Esophagus squamous epithelium (tissue), 5 donors: ENCODE results near the gene ADI1. TPM values are rescaled to one million over a fixed set of nuclear protein-coding genes. Genes with fewer than 3 reads are reported as not detected.

Experiments used
- DNase-seq: peaks from one replicate; lab custom pipeline; 2025; lab: John Stamatoyannopoulos, UW
- H3K27ac ChIP-seq, 4 donors: fragments of 200-600 bp; sonication (generic); one replicate each; pipeline ENCODE4 v1.5.1; 2016 to 2019; ENCODE audit warnings: mild to moderate bottlenecking in 1 of 4
- H3K27me3 ChIP-seq, 4 donors: fragments of 200-600 bp; sonication (generic); 1 replicate in 3 of 4; 2 replicates in 1 of 4; pipeline versions ENCODE4 v1.5.1 to v1.6.0; 2017 to 2021; ENCODE audit warnings: antibody characterized with exemption in 1 of 4
- H3K36me3 ChIP-seq, 3 donors: fragments of 200-600 bp; sonication (generic); one replicate each; pipeline ENCODE4 v1.5.1; 2016 to 2019
- H3K4me1 ChIP-seq, 3 donors: fragments of 200-600 bp; sonication (generic); one replicate each; pipeline ENCODE4 v1.5.1; 2017 to 2019
- H3K4me3 ChIP-seq, 4 donors: fragments of 200-600 bp; sonication (generic); 1 replicate in 3 of 4; 2 replicates in 1 of 4; pipeline ENCODE4 v1.5.1; 2016 to 2019; ENCODE audit warnings: mild to moderate bottlenecking in 2 of 4, moderate library complexity in 1 of 4
- H3K9me3 ChIP-seq, 3 donors: fragments of 200-600 bp; sonication (generic); one replicate each; pipeline ENCODE4 v1.5.1; 2016 to 2019
- POLR2A ChIP-seq, 4 donors: fragments of 450-650 bp; IDR thresholded peaks; one replicate each; pipeline ENCODE4 v1.6.1; 2017; ENCODE audit warnings: antibody characterized with exemption in 4 of 4, mild to moderate bottlenecking in 4 of 4, moderate library complexity in 3 of 4
- WGBS, 2 donors: methylation state at CpG; one replicate each; pipeline ENCODE4 v1.1.5; 2018; 5-methylcytosine and 5-hydroxymethylcytosine counted together
- intact Hi-C: fragments of 100-400 bp; cut with DNase I; formaldehyde crosslinking; loops from one replicate; pipeline ENCODE4 v1.15.0; 2022
- total RNA-seq, 4 donors: library from RNA; depleted of rRNA; stranded (reverse); fragments of >200 nt; gene quantifications; one replicate each; pipeline ENCODE4 v1.1.0, GENCODE V29; 2016
- TF ChIP-seq, protein P1 (sequence below), 6 experiments: fragments of 450-650 bp in 4 of 6; fragments of 200-600 bp in 2 of 6; sonication (generic) in 2 of 6; IDR thresholded peaks; one replicate each; pipeline ENCODE4 v1.5.1; 2016 to 2019; ENCODE audit warnings: antibody characterized with exemption in 6 of 6, mild to moderate bottlenecking in 4 of 6, moderate library complexity in 4 of 6
- donor health status: DM: yes; HTN: yes; CAD: no.

The ADI1 gene
- total RNA-seq, 4 donors from 2014 or later = 33.3 to 73.6 (median 54.9) TPM

GRCh38 chr2:3469486-3469885 lies 49.8 kb downstream of the ADI1 start:
- Histone ChIP-seq H3K27me3 (no peaks in the 10 kb centered on the region), H3K4me3 (no peak overlapping the region), H3K9me3 (no peaks in the 10 kb centered on the region), H3K4me1 (no peaks in the 10 kb centered on the region), H3K36me3 (peaks cover 11 to 100% (median 20%) of the 10 kb centered on the region in 3 donors), H3K27ac (peak overlapping the region in 1 of 4 donors; percentile 10)
- DNase-seq = no peak
- WGBS, 2 donors = 87 to 100% methylated on average over 4 of the region's 7 CpGs
- intact Hi-C loops = no loop called here
- TF ChIP-seq POLR2A (IDR thresholded peaks at IDR 0.05) = no peak
- TF ChIP-seq, protein P1, sequence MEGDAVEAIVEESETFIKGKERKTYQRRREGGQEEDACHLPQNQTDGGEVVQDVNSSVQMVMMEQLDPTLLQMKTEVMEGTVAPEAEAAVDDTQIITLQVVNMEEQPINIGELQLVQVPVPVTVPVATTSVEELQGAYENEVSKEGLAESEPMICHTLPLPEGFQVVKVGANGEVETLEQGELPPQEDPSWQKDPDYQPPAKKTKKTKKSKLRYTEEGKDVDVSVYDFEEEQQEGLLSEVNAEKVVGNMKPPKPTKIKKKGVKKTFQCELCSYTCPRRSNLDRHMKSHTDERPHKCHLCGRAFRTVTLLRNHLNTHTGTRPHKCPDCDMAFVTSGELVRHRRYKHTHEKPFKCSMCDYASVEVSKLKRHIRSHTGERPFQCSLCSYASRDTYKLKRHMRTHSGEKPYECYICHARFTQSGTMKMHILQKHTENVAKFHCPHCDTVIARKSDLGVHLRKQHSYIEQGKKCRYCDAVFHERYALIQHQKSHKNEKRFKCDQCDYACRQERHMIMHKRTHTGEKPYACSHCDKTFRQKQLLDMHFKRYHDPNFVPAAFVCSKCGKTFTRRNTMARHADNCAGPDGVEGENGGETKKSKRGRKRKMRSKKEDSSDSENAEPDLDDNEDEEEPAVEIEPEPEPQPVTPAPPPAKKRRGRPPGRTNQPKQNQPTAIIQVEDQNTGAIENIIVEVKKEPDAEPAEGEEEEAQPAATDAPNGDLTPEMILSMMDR (IDR thresholded peaks at IDR 0.05) = no peak

DNA sequence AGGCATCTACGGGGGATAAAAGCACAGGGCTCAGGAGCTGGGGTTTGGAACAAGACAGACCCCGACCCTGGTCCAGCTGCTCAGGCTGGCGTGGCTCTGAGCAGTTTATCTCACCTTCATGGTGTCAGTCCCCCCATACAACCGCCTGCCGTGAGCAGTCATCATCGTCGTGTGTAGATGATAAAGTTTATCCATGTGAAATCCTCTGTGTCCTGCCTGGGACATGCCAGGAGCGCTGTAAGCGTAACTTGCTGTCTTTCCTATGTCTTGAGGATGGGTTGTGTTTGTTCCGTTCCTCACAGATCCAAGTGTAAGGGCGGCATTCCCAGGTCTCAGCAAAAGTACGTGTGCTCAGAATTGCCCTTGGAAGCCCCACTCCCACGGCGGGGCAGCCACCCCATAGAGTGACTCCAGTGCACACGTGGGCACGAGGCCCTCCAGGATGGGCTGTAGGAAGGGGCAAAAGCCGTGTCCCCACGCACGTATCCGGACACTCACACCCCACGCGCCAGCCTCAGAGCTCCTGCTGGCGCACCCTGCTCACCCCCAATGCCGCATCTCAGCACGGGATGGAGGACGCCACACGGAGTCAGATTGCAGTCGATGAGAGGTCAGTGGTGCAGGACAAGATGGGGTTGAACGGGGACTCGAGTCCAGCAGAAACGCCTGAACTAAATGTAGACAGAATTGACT lies 50.9 kb downstream of the ADI1 start:
- no peak for TF ChIP-seq POLR2A (IDR thresholded peaks at IDR 0.05)
- TF ChIP-seq, protein P1 (IDR thresholded peaks at IDR 0.05) = no peak
- H3K9me3 ChIP-seq = no peaks in the 10 kb centered on the region
- no peak for DNase-seq
- WGBS, 2 donors = 90 to 93% methylated on average over 11 to 13 of the region's 31 CpGs
- intact Hi-C loops = no loop called here
- H3K4me1 ChIP-seq = no peaks in the 10 kb centered on the region
- H3K4me3 ChIP-seq = no peak overlapping the region
- H3K36me3 ChIP-seq = peaks cover 11 to 100% (median 27%) of the 10 kb centered on the region in 3 donors
- no peak overlapping the region for H3K27ac ChIP-seq
- H3K27me3 ChIP-seq = no peaks in the 10 kb centered on the region

GRCh38 chr2:3467654-3468053 lies 51.7 kb downstream of the ADI1 start:
- TF ChIP-seq POLR2A (IDR thresholded peaks at IDR 0.05) = no peak
- TF ChIP-seq, protein P1 (IDR thresholded peaks at IDR 0.05) = no peak
- H3K27me3 ChIP-seq = no peaks in the 10 kb centered on the region
- H3K4me1 ChIP-seq = no peaks in the 10 kb centered on the region
- no peaks in the 10 kb centered on the region for H3K9me3 ChIP-seq
- 91 to 94% methylated on average over 11 to 12 of the region's 15 CpGs for WGBS, 2 donors
- no peak for DNase-seq
- peaks cover 11 to 100% (median 27%) of the 10 kb centered on the region in 3 donors for H3K36me3 ChIP-seq
- H3K4me3 ChIP-seq = no peak overlapping the region
- no peak overlapping the region for H3K27ac ChIP-seq
- intact Hi-C loops = no loop called here

DNA sequence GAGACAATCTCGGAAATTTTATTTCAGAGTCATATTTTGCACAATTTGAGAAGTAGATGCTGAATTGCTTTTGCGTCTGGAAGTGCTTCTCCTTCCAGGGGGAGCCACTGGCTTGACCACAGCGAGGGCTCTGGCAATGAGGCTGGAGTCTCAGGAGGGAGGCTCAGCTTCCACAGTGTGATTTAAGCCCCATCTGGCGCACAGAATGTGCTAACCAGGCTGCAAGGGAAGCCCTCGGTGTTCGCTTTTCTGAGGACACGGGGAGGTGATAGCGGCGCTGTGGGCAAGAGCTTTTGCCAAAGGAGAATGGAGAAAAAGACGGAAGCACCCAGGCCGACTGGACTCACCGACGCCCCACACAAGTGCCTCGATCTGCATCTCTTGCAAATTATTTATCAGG lies 52.4 kb downstream of the ADI1 start:
- 92 to 93% methylated on average over 10 to 12 of the region's 14 CpGs for WGBS, 2 donors
- no peaks in the 10 kb centered on the region for H3K27me3 ChIP-seq
- H3K4me3 ChIP-seq = no peak overlapping the region
- DNase-seq = no peak
- peaks cover 0 to 2% (median 0%) of the 10 kb centered on the region in 3 donors for H3K4me1 ChIP-seq
- no peak for TF ChIP-seq POLR2A (IDR thresholded peaks at IDR 0.05)
- TF ChIP-seq, protein P1 (IDR thresholded peaks at IDR 0.05) = no peak
- H3K9me3 ChIP-seq = no peaks in the 10 kb centered on the region
- no peak overlapping the region for H3K27ac ChIP-seq
- intact Hi-C loops = no loop called here
- peaks cover 11 to 95% (median 27%) of the 10 kb centered on the region in 3 donors for H3K36me3 ChIP-seq

- no peaks in the 10 kb centered on the region for H3K27me3 ChIP-seq
- H3K36me3 ChIP-seq = peaks cover 11 to 93% (median 27%) of the 10 kb centered on the region in 3 donors
- no peak for DNase-seq
- no peak for TF ChIP-seq POLR2A (IDR thresholded peaks at IDR 0.05)
- TF ChIP-seq, protein P1 (IDR thresholded peaks at IDR 0.05) = no peak
- WGBS, 2 donors = 97 to 100% methylated on average over 2 to 5 of the region's 9 CpGs
- intact Hi-C loops = no loop called here
- no peaks in the 10 kb centered on the region for H3K9me3 ChIP-seq
- H3K27ac ChIP-seq = no peak overlapping the region
- no peak overlapping the region for H3K4me3 ChIP-seq
- peaks cover 0 to 5% (median 0%) of the 10 kb centered on the region in 3 donors for H3K4me1 ChIP-seq
These were observed 52.9 kb downstream of the ADI1 start for GRCh38 chr2:3466482-3466863.
